HL-60 (cell line): ENCODE measurements around the gene BAG2.

Source experiments
- DNase-seq, 2 experiments: peaks; one replicate each; pipeline ENCODE4 v3.0.0-alpha.2; 2010 to 2020; ENCODE audit warnings: low read depth in 1 of 2, low spot score in 1 of 2
- H3K27ac ChIP-seq: fragments of 250-450 bp; sonication (Bioruptor Pico); replicated peaks from 2 replicates; pipeline ENCODE4 v1.5.1; 2020; ENCODE audit warnings: mild to moderate bottlenecking, moderate library complexity
- H3K27me3 ChIP-seq: fragments of 250-450 bp; sonication (Bioruptor Pico); 2 replicates; pipeline ENCODE4 v1.5.1; 2021; ENCODE audit warnings: mild to moderate bottlenecking, moderate library complexity; ENCODE audit not compliant: insufficient read depth, poor library complexity, severe bottlenecking
- H3K4me3 ChIP-seq: replicated peaks from 2 replicates; pipeline ENCODE4 v1.5.1; 2011; ENCODE audit warnings: mild to moderate bottlenecking, control low read depth, low read length; ENCODE audit not compliant: insufficient read depth
- CTCF ChIP-seq: IDR thresholded peaks from one replicate; pipeline ENCODE4 v1.5.1; 2011; ENCODE audit warnings: low read length, control low read depth, inconsistent platforms; ENCODE audit not compliant: insufficient read depth
- GABPA ChIP-seq: IDR thresholded peaks from 2 replicates; pipeline ENCODE4 v1.6.1; 2012; ENCODE audit warnings: low read depth
- POLR2AphosphoS5 ChIP-seq: IDR thresholded peaks from 2 replicates; pipeline ENCODE4 v1.6.1; 2012; ENCODE audit warnings: low read depth
- SPI1 ChIP-seq: IDR thresholded peaks from 2 replicates; pipeline ENCODE4 v1.6.1; 2012; ENCODE audit warnings: low read depth, mild to moderate bottlenecking, borderline replicate concordance
- TF ChIP-seq, protein P1 (sequence below): IDR thresholded peaks from 2 replicates; pipeline ENCODE4 v1.6.1; 2012; ENCODE audit warnings: low read depth; ENCODE audit not compliant: insufficient replicate concordance

Gene BAG2

DNA sequence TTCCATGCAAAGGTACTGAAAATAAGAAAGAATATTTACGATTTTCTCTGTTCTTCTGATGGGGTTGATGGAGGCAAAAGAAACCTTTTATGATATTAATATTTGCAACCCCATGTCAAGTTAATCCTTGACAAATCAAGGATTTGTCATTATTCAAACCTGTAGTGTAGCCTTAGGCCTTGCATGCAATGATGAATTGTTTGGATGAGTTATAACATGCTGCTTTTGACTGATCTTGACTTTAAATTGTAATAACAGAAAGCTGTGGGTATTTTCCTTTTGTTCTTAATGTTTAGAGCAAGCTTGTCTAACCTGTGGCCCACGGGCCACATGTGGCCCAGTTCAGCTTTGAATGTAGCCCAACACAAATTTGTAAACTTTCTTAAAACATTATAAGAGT is 13.0 kb upstream of the BAG2 start:
- H3K27me3 ChIP-seq = no peaks in the 10 kb centered on the region
- no peak overlapping the region for H3K4me3 ChIP-seq
- DNase-seq = no peak
- TF ChIP-seq GABPA (no peak), POLR2AphosphoS5 (no peak), SPI1 (no peak), CTCF (no peak)
- TF ChIP-seq, protein P1, sequence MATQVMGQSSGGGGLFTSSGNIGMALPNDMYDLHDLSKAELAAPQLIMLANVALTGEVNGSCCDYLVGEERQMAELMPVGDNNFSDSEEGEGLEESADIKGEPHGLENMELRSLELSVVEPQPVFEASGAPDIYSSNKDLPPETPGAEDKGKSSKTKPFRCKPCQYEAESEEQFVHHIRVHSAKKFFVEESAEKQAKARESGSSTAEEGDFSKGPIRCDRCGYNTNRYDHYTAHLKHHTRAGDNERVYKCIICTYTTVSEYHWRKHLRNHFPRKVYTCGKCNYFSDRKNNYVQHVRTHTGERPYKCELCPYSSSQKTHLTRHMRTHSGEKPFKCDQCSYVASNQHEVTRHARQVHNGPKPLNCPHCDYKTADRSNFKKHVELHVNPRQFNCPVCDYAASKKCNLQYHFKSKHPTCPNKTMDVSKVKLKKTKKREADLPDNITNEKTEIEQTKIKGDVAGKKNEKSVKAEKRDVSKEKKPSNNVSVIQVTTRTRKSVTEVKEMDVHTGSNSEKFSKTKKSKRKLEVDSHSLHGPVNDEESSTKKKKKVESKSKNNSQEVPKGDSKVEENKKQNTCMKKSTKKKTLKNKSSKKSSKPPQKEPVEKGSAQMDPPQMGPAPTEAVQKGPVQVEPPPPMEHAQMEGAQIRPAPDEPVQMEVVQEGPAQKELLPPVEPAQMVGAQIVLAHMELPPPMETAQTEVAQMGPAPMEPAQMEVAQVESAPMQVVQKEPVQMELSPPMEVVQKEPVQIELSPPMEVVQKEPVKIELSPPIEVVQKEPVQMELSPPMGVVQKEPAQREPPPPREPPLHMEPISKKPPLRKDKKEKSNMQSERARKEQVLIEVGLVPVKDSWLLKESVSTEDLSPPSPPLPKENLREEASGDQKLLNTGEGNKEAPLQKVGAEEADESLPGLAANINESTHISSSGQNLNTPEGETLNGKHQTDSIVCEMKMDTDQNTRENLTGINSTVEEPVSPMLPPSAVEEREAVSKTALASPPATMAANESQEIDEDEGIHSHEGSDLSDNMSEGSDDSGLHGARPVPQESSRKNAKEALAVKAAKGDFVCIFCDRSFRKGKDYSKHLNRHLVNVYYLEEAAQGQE = no peak
- no peak overlapping the region for H3K27ac ChIP-seq

GRCh38 chr6:57162028-57162427 is 10.1 kb upstream of the BAG2 start:
- Histone ChIP-seq H3K27ac (no peak overlapping the region), H3K27me3 (no peaks in the 10 kb centered on the region), H3K4me3 (no peak overlapping the region)
- DNase-seq = no peak
- TF ChIP-seq SPI1 (no peak), POLR2AphosphoS5 (no peak), CTCF (no peak), GABPA (no peak)
- TF ChIP-seq, protein P1 = no peak

GRCh38 chr6:57162516-57162915 is 9.6 kb upstream of the BAG2 start:
- Histone ChIP-seq H3K27ac (no peak overlapping the region), H3K27me3 (no peaks in the 10 kb centered on the region), H3K4me3 (no peak overlapping the region)
- DNase-seq = no peak
- TF ChIP-seq POLR2AphosphoS5 (no peak), SPI1 (no peak), CTCF (no peak), GABPA (no peak)
- TF ChIP-seq, protein P1 = no peak
